Endothelial cell of umbilical vein (primary cell): ENCODE data around the gene ARMH3. TPM values are rescaled to one million over a fixed set of nuclear protein-coding genes. Genes with fewer than 3 reads are reported as not detected.

Experiments used
- BruUV-seq: library from RNA; stranded (reverse); fragments of 400-500 nt; replicated peaks from 2 replicates; lab custom pipeline; 2021; lab: Mats Ljungman, UMichigan
- CTCF ChIA-PET: fragments of 300-600, 350-600 bp; sonication (Branson Sonifier 250); formaldehyde crosslinking; loops from one replicate; lab custom pipeline; 2021; ENCODE audit warnings: antibody characterized with exemption, inconsistent platforms; lab: Charles Lee
- POLR2A ChIA-PET: fragments of 300-600, 350-600 bp; sonication (Branson Sonifier 250); formaldehyde crosslinking; loops from one replicate; lab custom pipeline; 2021; ENCODE audit warnings: antibody characterized with exemption, inconsistent platforms; lab: Charles Lee
- DNase-seq: peaks from one replicate; pipeline ENCODE4 v3.0.0-alpha.2; 2011; ENCODE audit warnings: low read depth, low spot score
- FAIRE-seq: peaks from 2 replicates; lab custom pipeline; 2011; peaks lifted over from hg19 to GRCh38; lab: Jason Lieb, UNC
- H2AFZ ChIP-seq: 2 replicates; pipeline ENCODE4 v1.6.0; 2012; ENCODE audit warnings: low read depth, low read length, control low read depth, inconsistent platforms
- H3K27ac ChIP-seq: 2 replicates; pipeline ENCODE4 v1.5.1; 2011; ENCODE audit warnings: low read depth, mild to moderate bottlenecking, control low read depth, low read length, moderate library complexity; ENCODE audit not compliant: insufficient read depth
- H3K27me3 ChIP-seq, 2 experiments: 2 replicates each; pipeline versions ENCODE4 v1.6.0 to v1.6.1; 2011; ENCODE audit warnings: low read length in 2 of 2, mixed read lengths in 1 of 2; ENCODE audit not compliant: control insufficient read depth in 2 of 2, insufficient read depth in 2 of 2
- H3K36me3 ChIP-seq, 2 experiments: 2 replicates in 1 of 2; 3 replicates in 1 of 2; pipeline ENCODE4 v1.5.1; 2011; ENCODE audit warnings: low read length in 2 of 2, mild to moderate bottlenecking in 1 of 2, moderate library complexity in 1 of 2; ENCODE audit not compliant: control insufficient read depth in 2 of 2, insufficient read depth in 2 of 2; ENCODE audit errors: extremely low read depth in 1 of 2
- H3K4me1 ChIP-seq: 3 replicates; pipeline ENCODE4 v1.5.1; 2011; ENCODE audit warnings: mild to moderate bottlenecking, low read length; ENCODE audit not compliant: control insufficient read depth, insufficient read depth; ENCODE audit errors: extremely low read depth
- H3K4me2 ChIP-seq: 2 replicates; pipeline ENCODE4 v1.6.1; 2011; ENCODE audit warnings: low read length, control low read depth, mixed read lengths; ENCODE audit not compliant: insufficient read depth
- H3K4me3 ChIP-seq, 3 experiments: fragments of 200-600 bp in 1 of 3; sonication (generic), shearing (Covaris generic) in 1 of 3; replicated peaks in 1 of 3; 2 replicates each; pipeline ENCODE4 v1.5.1; 2011 to 2016; ENCODE audit warnings: control low read depth in 3 of 3, low read length in 3 of 3, mild to moderate bottlenecking in 2 of 3, inconsistent platforms in 1 of 3, low read depth in 1 of 3, moderate library complexity in 1 of 3; ENCODE audit not compliant: insufficient read depth in 1 of 3
- H3K79me2 ChIP-seq: 2 replicates; pipeline ENCODE4 v1.6.0; 2012; ENCODE audit warnings: low read length, inconsistent platforms; ENCODE audit not compliant: control insufficient read depth, insufficient read depth
- H3K9ac ChIP-seq: replicated peaks from 2 replicates; pipeline ENCODE3; 2011; ENCODE audit warnings: low read length, control low read depth; ENCODE audit not compliant: insufficient read depth; ENCODE audit errors: extremely low read depth
- H3K9me1 ChIP-seq: replicated peaks from 3 replicates; pipeline ENCODE4 v1.6.0; 2011; ENCODE audit warnings: mild to moderate bottlenecking, low read length; ENCODE audit not compliant: control insufficient read depth, insufficient read depth; ENCODE audit errors: extremely low read depth
- H3K9me3 ChIP-seq: replicated peaks from 2 replicates; pipeline ENCODE4 v1.5.1; 2012; ENCODE audit warnings: low read length, inconsistent platforms; ENCODE audit not compliant: control insufficient read depth, insufficient read depth
- H4K20me1 ChIP-seq: replicated peaks from 2 replicates; pipeline ENCODE3; 2011; ENCODE audit warnings: mild to moderate bottlenecking, low read length; ENCODE audit not compliant: control insufficient read depth, insufficient read depth; ENCODE audit errors: extremely low read depth
- EZH2 ChIP-seq: IDR thresholded peaks from 2 replicates; pipeline ENCODE4 v1.6.1; 2012; ENCODE audit warnings: borderline replicate concordance, low read depth, mild to moderate bottlenecking, moderate library complexity, low read length, inconsistent platforms; ENCODE audit not compliant: severe bottlenecking
- FOS ChIP-seq: IDR thresholded peaks from 2 replicates; pipeline ENCODE4 v1.6.1; 2011; ENCODE audit warnings: mild to moderate bottlenecking, low read length, moderate library complexity, borderline replicate concordance; ENCODE audit not compliant: insufficient read depth
- GATA2 ChIP-seq: IDR thresholded peaks from 2 replicates; pipeline ENCODE4 v1.7.0; 2011; ENCODE audit warnings: low read depth, mild to moderate bottlenecking, moderate library complexity, mixed read lengths, low read length; ENCODE audit not compliant: insufficient read length, insufficient read depth
- JUN ChIP-seq: IDR thresholded peaks from 2 replicates; pipeline ENCODE4 v1.6.1; 2011; ENCODE audit warnings: borderline replicate concordance, low read depth; ENCODE audit not compliant: insufficient read length, insufficient read depth
- MYC ChIP-seq: IDR thresholded peaks from one replicate; pipeline ENCODE4 v1.6.1; 2011; ENCODE audit warnings: mild to moderate bottlenecking, low read depth, low read length
- POLR2A ChIP-seq: IDR thresholded peaks from 2 replicates; pipeline ENCODE4 v1.6.1; 2012; ENCODE audit warnings: low read depth, mild to moderate bottlenecking, control low read depth, low read length
- POLR2AphosphoS5 ChIP-seq: IDR thresholded peaks from 2 replicates; pipeline ENCODE4 v1.6.1; 2012; ENCODE audit warnings: low read depth, mild to moderate bottlenecking, control low read depth, low read length, moderate library complexity; ENCODE audit not compliant: insufficient read depth
- dilution Hi-C: fragments of 300-500 bp; cut with MboI; formaldehyde crosslinking; loops from one replicate; pipeline ENCODE4 v1.15.0; 2019; ENCODE audit warnings: low sequenced_read_pairs; ENCODE audit not compliant: extremely low pct_ligation_motif_present
- intact Hi-C: fragments of 100-400 bp; cut with micrococcal nuclease; formaldehyde crosslinking; loops from one replicate; pipeline ENCODE4 v1.10.0; 2022
- polyA plus RNA-seq, 4 experiments: library from polyadenylated mRNA; depleted of rRNA in 3 of 4; stranded (reverse) in 3 of 4; unstranded in 1 of 4; fragments of >200 nt; gene quantifications; 2 replicates each; pipeline versions ENCODE4 v1.2.1 to v1.2.3, GENCODE V29; 2011 to 2012; ENCODE audit warnings: missing spikeins in 1 of 4
- total RNA-seq: library from RNA; stranded (reverse); gene quantifications from 2 replicates; pipeline ENCODE4 v1.2.3, GENCODE V29; 2021
- TF ChIP-seq, protein P1 (sequence below): IDR thresholded peaks from 2 replicates; pipeline ENCODE4 v1.6.1; 2011; ENCODE audit not compliant: insufficient read depth, insufficient read length
- TF ChIP-seq, protein P2 (sequence below), 2 donors: IDR thresholded peaks; 1 replicate in 1 of 2; 2 replicates in 1 of 2; pipeline ENCODE4 v1.5.1; 2011; ENCODE audit warnings: low read length in 2 of 2, mild to moderate bottlenecking in 2 of 2, moderate library complexity in 2 of 2, control low read depth in 1 of 2, inconsistent platforms in 1 of 2, low read depth in 1 of 2; ENCODE audit not compliant: insufficient read depth in 1 of 2; ENCODE audit errors: extremely low read depth in 1 of 2

ARMH3 gene
- total and polyA plus RNA-seq, 2 donors (not counting 3 experiments of a cell fraction or from before 2014, with no cell fraction given), result 13.1 to 17.6 TPM

DNA sequence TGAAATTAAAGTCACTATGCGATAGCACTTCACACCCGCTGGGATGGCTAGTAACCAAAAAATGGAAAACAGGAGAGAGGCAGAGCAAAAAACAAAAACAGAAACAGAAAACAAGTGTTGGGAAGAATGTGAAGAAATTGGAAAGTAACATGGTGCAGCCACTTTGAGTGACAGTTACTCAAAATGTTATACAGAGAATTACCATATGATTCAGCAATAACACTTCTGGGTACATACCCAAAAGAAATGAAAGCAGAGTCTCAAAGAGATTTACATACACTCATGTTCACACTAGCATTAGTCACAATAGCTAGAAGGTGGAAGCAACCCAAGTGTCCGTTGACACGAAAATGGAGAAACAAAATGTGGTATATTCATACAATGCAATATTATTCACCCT is 123.8 kb downstream of the ARMH3 start:
- no peaks in the 10 kb centered on the region for H3K9me3 ChIP-seq
- ChIA-PET CTCF (no interaction called here), POLR2A (no interaction called here)
- TF ChIP-seq MYC, result no peak
- no peak for TF ChIP-seq POLR2AphosphoS5
- no peak for TF ChIP-seq FOS
- TF ChIP-seq EZH2, result no peak
- no peak for TF ChIP-seq GATA2
- TF ChIP-seq, protein P1, sequence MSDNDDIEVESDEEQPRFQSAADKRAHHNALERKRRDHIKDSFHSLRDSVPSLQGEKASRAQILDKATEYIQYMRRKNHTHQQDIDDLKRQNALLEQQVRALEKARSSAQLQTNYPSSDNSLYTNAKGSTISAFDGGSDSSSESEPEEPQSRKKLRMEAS, result no peak
- TF ChIP-seq, protein P2, sequence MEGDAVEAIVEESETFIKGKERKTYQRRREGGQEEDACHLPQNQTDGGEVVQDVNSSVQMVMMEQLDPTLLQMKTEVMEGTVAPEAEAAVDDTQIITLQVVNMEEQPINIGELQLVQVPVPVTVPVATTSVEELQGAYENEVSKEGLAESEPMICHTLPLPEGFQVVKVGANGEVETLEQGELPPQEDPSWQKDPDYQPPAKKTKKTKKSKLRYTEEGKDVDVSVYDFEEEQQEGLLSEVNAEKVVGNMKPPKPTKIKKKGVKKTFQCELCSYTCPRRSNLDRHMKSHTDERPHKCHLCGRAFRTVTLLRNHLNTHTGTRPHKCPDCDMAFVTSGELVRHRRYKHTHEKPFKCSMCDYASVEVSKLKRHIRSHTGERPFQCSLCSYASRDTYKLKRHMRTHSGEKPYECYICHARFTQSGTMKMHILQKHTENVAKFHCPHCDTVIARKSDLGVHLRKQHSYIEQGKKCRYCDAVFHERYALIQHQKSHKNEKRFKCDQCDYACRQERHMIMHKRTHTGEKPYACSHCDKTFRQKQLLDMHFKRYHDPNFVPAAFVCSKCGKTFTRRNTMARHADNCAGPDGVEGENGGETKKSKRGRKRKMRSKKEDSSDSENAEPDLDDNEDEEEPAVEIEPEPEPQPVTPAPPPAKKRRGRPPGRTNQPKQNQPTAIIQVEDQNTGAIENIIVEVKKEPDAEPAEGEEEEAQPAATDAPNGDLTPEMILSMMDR (IDR thresholded peaks at IDR 0.05; ENCODE audit: extremely low read depth in 1 of 2, insufficient read depth in 1 of 2, low read depth in 1 of 2, low read length in 2 of 2), result no peak
- TF ChIP-seq POLR2A, result no peak
- TF ChIP-seq JUN, result no peak
- H2AFZ ChIP-seq, result no peak overlapping the region
- no peak overlapping the region for H3K4me2 ChIP-seq
- H3K9me1 ChIP-seq, result no peaks in the 10 kb centered on the region
- no peak overlapping the region for H3K4me3 ChIP-seq
- no peaks in the 10 kb centered on the region for H3K79me2 ChIP-seq
- dilution Hi-C loops, result no loop called here
- H3K36me3 ChIP-seq, result no peaks in the 10 kb centered on the region
- H4K20me1 ChIP-seq, result no peaks in the 10 kb centered on the region
- DNase-seq (no peak), FAIRE-seq (no peak)
- no peak overlapping the region for H3K9ac ChIP-seq
- no TSS peak for BruUV-seq
- no peaks in the 10 kb centered on the region for H3K27me3 ChIP-seq
- no peaks in the 10 kb centered on the region for H3K4me1 ChIP-seq
- intact Hi-C loops, result no loop called here
- H3K27ac ChIP-seq, result no peak overlapping the region
